K562 (cell line): ENCODE measurements around the gene SLC16A6. TPM values are rescaled to one million over a fixed set of nuclear protein-coding genes. Genes with fewer than 3 reads are reported as not detected.
"Not testable (repeated sequence)": the region's sequence is repeated elsewhere in the genome, so short reads cannot be mapped to it uniquely, and the experiment has no call there.

Source experiments
- ATAC-seq: fragments of 200-7000 bp; cut with Tn5 transposase; 3 replicates; pipeline ENCODE4 v1.9.1; 2020; ENCODE audit warnings: moderate library complexity
- BruUV-seq: library from RNA; stranded (reverse); fragments of 400-500 nt; replicated peaks from 2 replicates; lab custom pipeline; 2021; lab: Mats Ljungman, UMichigan
- CTCF ChIA-PET: fragments of 300-600 bp; formaldehyde crosslinking; extraction: SDS; loops from one replicate; lab custom pipeline; 2021; ENCODE audit warnings: low intra/inter-chr PET ratio; lab: Yijun Ruan, JAX
- POLR2A ChIA-PET: fragments of 300-600, 350-650 bp; sonication (Branson Sonifier 250); formaldehyde crosslinking; extraction: SDS; loops from one replicate; lab custom pipeline; 2021; ENCODE audit warnings: antibody characterized with exemption, inconsistent platforms; lab: Yijun Ruan, JAX
- DNase-seq, 4 experiments: peaks; one replicate each; pipeline versions ENCODE4 v3.0.0 to v3.0.0-alpha.2; 2011 to 2018; ENCODE audit warnings: low spot score in 3 of 4, mixed read lengths in 3 of 4; ENCODE audit errors: extremely low read depth in 1 of 4
- FAIRE-seq: peaks from 2 replicates; lab custom pipeline; 2011; peaks lifted over from hg19 to GRCh38; lab: Jason Lieb, UNC
- H2AFZ ChIP-seq: 2 replicates; pipeline ENCODE4 v1.6.0; 2011; ENCODE audit warnings: low read depth, low read length, control low read depth, inconsistent platforms
- H3K27ac ChIP-seq: fragments of 200-600 bp; 3 replicates; pipeline ENCODE4 v1.8.0; 2011; ENCODE audit warnings: low read depth, mild to moderate bottlenecking, control low read depth, inconsistent platforms, low read length, moderate library complexity, mixed read lengths; ENCODE audit errors: extremely low read depth
- H3K27me3 ChIP-seq, 2 experiments: fragments of 300-600 bp in 1 of 2; 2 replicates in 1 of 2; 3 replicates in 1 of 2; pipeline versions ENCODE4 v1.6.0 to v1.8.0; 2011; ENCODE audit warnings: inconsistent platforms in 2 of 2, low read length in 2 of 2, mild to moderate bottlenecking in 1 of 2, mixed read lengths in 1 of 2, moderate library complexity in 1 of 2; ENCODE audit not compliant: control insufficient read depth in 2 of 2, insufficient read depth in 2 of 2
- H3K36me3 ChIP-seq: fragments of 300-600 bp; 3 replicates; pipeline ENCODE4 v1.8.0; 2011; ENCODE audit warnings: mild to moderate bottlenecking, low read length, inconsistent platforms; ENCODE audit not compliant: control insufficient read depth, insufficient read depth
- H3K4me1 ChIP-seq, 2 experiments: fragments of 200-600 bp in 1 of 2; replicated peaks in 1 of 2; 2 replicates in 1 of 2; 3 replicates in 1 of 2; pipeline versions ENCODE4 v1.5.1 to v1.8.0; 2011; ENCODE audit warnings: inconsistent platforms in 2 of 2, low read length in 2 of 2, mild to moderate bottlenecking in 1 of 2, mixed read lengths in 1 of 2, moderate library complexity in 1 of 2; ENCODE audit not compliant: control insufficient read depth in 2 of 2, insufficient read depth in 2 of 2
- H3K4me2 ChIP-seq: 2 replicates; pipeline ENCODE4 v1.6.1; 2011; ENCODE audit warnings: low read length, control low read depth, inconsistent platforms, mixed read lengths; ENCODE audit not compliant: insufficient read depth
- H3K4me3 ChIP-seq: fragments of 200-600 bp; sonication (generic), shearing (Covaris generic); 2 replicates; pipeline ENCODE4 v1.5.1; 2016; ENCODE audit warnings: control low read depth, inconsistent platforms
- H3K79me2 ChIP-seq: fragments of 200-600 bp; 3 replicates; pipeline ENCODE4 v1.8.0; 2011; ENCODE audit warnings: low read length, inconsistent platforms; ENCODE audit not compliant: control insufficient read depth, insufficient read depth
- H3K9ac ChIP-seq, 2 experiments: 2 replicates each; pipeline versions ENCODE4 v1.6.0 to v1.6.1; 2011; ENCODE audit warnings: low read depth in 2 of 2, low read length in 2 of 2, control low read depth in 1 of 2, inconsistent platforms in 1 of 2, mild to moderate bottlenecking in 1 of 2, mixed read lengths in 1 of 2; ENCODE audit not compliant: insufficient read depth in 1 of 2
- H3K9me1 ChIP-seq: one replicate; pipeline ENCODE4 v1.6.0; 2011; ENCODE audit warnings: inconsistent platforms, mild to moderate bottlenecking, low read length, moderate library complexity; ENCODE audit not compliant: control insufficient read depth, insufficient read depth
- H3K9me3 ChIP-seq: replicated peaks from 2 replicates; pipeline ENCODE4 v1.5.1; 2011; ENCODE audit warnings: low read depth, low read length, inconsistent platforms; ENCODE audit not compliant: control insufficient read depth, insufficient read depth
- H4K20me1 ChIP-seq: replicated peaks from 2 replicates; pipeline ENCODE4 v1.6.1; 2011; ENCODE audit warnings: low read length, inconsistent platforms, mixed read lengths; ENCODE audit not compliant: control insufficient read depth, insufficient read depth
- BRF1 ChIP-seq: IDR thresholded peaks from 3 replicates; pipeline ENCODE4 v1.6.1; 2011; ENCODE audit warnings: borderline replicate concordance, mild to moderate bottlenecking; ENCODE audit not compliant: insufficient read length; ENCODE audit errors: extremely low read depth
- L3MBTL2 ChIP-seq: fragments of 450-650 bp; IDR thresholded peaks from 2 replicates; pipeline ENCODE4 v1.6.1; 2016; ENCODE audit warnings: mild to moderate bottlenecking, moderate library complexity
- MCM5 ChIP-seq: fragments of 450-650 bp; IDR thresholded peaks from 2 replicates; pipeline ENCODE4 v1.6.1; 2016; ENCODE audit warnings: low read depth
- MEIS2 ChIP-seq: fragments of 450-650 bp; IDR thresholded peaks from 2 replicates; pipeline ENCODE4 v1.6.1; 2014; ENCODE audit warnings: mild to moderate bottlenecking; ENCODE audit not compliant: partially characterized antibody
- NCOR1 ChIP-seq: fragments of 450-650 bp; IDR thresholded peaks from 2 replicates; pipeline ENCODE4 v1.6.1; 2016; ENCODE audit warnings: mild to moderate bottlenecking, moderate library complexity
- PHF21A ChIP-seq: fragments of 450-650 bp; IDR thresholded peaks from 2 replicates; pipeline ENCODE4 v1.6.1; 2017; ENCODE audit warnings: low read depth, borderline replicate concordance
- ZNF133 ChIP-seq: fragments of 250-450 bp; sonication (Bioruptor Pico); IDR thresholded peaks from 2 replicates; pipeline ENCODE4 v1.4.0; 2020; ENCODE audit warnings: mild to moderate bottlenecking
- ZNF347 ChIP-seq: fragments of 450-650 bp; formaldehyde crosslinking; IDR thresholded peaks from 2 replicates; pipeline ENCODE4 v1.4.0; 2020; ENCODE audit warnings: low read depth, mild to moderate bottlenecking, moderate library complexity
- WGBS: fragments of 100-300 bp; shearing (Covaris generic); methylation state at CpG from one replicate; pipeline ENCODE4 v1.1.6; 2016; ENCODE audit warnings: low coverage, mixed read lengths; ENCODE audit not compliant: insufficient coverage; ENCODE audit errors: missing lambda C conversion rate; 5-methylcytosine and 5-hydroxymethylcytosine counted together
- in situ Hi-C: fragments of 300-500 bp; cut with MboI; formaldehyde crosslinking; loops from 4 replicates; pipeline ENCODE4 v1.15.0; 2018; ENCODE audit warnings: inconsistent platforms, mixed read lengths
- intact Hi-C: fragments of 100-400 bp; cut with micrococcal nuclease; formaldehyde crosslinking; loops from 2 replicates; pipeline ENCODE4 v1.14.2; 2022
- polyA plus RNA-seq, 8 experiments: library from polyadenylated mRNA; depleted of rRNA in 4 of 8; stranded (reverse) in 5 of 8; unstranded in 3 of 8; fragments of >200 nt; fragmentation: Nextera tagmentation in 2 of 8; fragmentation: Illumina TruSeq in 1 of 8; extraction: Ambion mirVana in 2 of 8; extraction: Trizol in 1 of 8; gene quantifications; 2 replicates each; pipeline versions ENCODE4 v1.2.1 to v1.2.3, GENCODE V29; 2011 to 2014; ENCODE audit warnings: inconsistent platforms in 1 of 8, missing spikeins in 1 of 8
- total RNA-seq, 7 experiments: library from RNA; depleted of rRNA in 6 of 7; stranded (reverse); fragments of >200 nt in 6 of 7; fragmentation: Illumina TruSeq in 2 of 7; extraction: Trizol in 2 of 7; gene quantifications; 2 replicates each; pipeline versions ENCODE4 v1.2.1 to v1.2.3, GENCODE V29; 2011 to 2021; ENCODE audit warnings: low replicate concordance in 1 of 7
- TF ChIP-seq, protein P1 (sequence below): sonication (generic); formaldehyde crosslinking; IDR thresholded peaks from 2 replicates; pipeline ENCODE4 v1.8.0; 2023; ENCODE audit warnings: mild to moderate bottlenecking, missing genetic modification reagents

SLC16A6 gene
- total and polyA plus RNA-seq, 9 of the 15 experiments (the other 6 are each of a cell fraction or from before 2014, with no cell fraction given), result 0.05 to 0.31 (median 0.15) TPM

DNA sequence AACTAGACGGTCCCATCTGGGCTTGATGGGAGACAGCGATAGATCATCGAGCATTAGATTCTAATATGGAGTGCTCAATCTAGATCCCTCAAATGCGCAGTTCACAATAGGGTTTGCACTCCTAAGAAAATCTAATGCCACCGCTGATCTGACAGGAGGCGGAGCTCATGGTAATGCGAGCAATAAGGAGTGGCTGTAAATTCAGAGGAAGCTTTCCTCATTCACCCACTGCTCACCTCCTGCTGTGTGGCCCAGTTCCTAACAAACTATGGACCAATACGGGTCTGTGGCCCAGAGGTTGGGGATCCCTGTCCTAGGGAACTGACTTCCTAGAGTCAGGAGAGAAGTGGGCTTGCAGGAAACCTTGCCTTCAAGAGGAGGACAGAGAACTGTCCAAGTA, 68.3 kb downstream of the SLC16A6 start (continued):
- TF ChIP-seq ZNF347 (CRISPR knock-in tag) (no peak), BRF1 (no peak)

DNA sequence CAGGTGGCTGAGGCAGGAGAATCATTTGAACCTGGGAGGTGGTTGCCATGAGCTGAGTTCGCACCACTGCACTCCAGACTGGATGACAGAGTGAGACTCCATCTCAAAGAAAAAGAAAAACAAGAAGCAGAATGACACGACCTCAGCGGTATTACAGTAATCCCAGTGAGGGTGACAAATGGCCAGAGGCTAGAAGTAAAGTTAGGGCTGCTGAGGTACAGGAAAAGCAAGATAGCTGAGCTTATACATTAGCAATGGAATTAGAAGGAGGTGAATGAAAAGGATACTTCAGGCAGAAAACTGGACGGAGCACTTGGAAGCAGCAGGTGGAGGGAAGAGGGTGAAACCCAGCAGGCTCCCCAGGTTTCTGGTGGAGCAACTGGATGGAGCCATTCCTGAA, 69.1 kb downstream of the SLC16A6 start:
- no TSS peak for BruUV-seq
- 3% methylated on average over 4 of the region's 4 CpGs for WGBS
- H3K4me2 ChIP-seq, result no peak overlapping the region
- H3K79me2 ChIP-seq, result no peaks in the 10 kb centered on the region
- no peak overlapping the region for H2AFZ ChIP-seq
- no peak overlapping the region for H3K9ac ChIP-seq
- H3K36me3 ChIP-seq, result no peaks in the 10 kb centered on the region
- H3K27me3 ChIP-seq, result peaks cover 12 to 21% of the 10 kb centered on the region in 2 experiments; a peak in 4 of 5 replicates
- no peaks in the 10 kb centered on the region for H3K9me3 ChIP-seq
- FAIRE-seq (no peak), DNase-seq (no peak), ATAC-seq (no peak)
- POLR2A ChIA-PET, result interaction anchor here (0.6 to 1.0 kb wide), 2 partner anchors 16 to 27 kb away, joined by 3 to 4 read pairs; no protein-coding TSS in a partner anchor
- no peak overlapping the region for H3K4me3 ChIP-seq
- H3K9me1 ChIP-seq, result no peaks in the 10 kb centered on the region
- in situ Hi-C loops, result no loop called here
- intact Hi-C loops, result no loop called here
- H4K20me1 ChIP-seq, result no peaks in the 10 kb centered on the region
- H3K27ac ChIP-seq, result no peak overlapping the region
- TF ChIP-seq L3MBTL2, result no peak
- no peak for TF ChIP-seq PHF21A
- no peak for TF ChIP-seq NCOR1
- no peak for TF ChIP-seq MCM5
- TF ChIP-seq, protein P1, sequence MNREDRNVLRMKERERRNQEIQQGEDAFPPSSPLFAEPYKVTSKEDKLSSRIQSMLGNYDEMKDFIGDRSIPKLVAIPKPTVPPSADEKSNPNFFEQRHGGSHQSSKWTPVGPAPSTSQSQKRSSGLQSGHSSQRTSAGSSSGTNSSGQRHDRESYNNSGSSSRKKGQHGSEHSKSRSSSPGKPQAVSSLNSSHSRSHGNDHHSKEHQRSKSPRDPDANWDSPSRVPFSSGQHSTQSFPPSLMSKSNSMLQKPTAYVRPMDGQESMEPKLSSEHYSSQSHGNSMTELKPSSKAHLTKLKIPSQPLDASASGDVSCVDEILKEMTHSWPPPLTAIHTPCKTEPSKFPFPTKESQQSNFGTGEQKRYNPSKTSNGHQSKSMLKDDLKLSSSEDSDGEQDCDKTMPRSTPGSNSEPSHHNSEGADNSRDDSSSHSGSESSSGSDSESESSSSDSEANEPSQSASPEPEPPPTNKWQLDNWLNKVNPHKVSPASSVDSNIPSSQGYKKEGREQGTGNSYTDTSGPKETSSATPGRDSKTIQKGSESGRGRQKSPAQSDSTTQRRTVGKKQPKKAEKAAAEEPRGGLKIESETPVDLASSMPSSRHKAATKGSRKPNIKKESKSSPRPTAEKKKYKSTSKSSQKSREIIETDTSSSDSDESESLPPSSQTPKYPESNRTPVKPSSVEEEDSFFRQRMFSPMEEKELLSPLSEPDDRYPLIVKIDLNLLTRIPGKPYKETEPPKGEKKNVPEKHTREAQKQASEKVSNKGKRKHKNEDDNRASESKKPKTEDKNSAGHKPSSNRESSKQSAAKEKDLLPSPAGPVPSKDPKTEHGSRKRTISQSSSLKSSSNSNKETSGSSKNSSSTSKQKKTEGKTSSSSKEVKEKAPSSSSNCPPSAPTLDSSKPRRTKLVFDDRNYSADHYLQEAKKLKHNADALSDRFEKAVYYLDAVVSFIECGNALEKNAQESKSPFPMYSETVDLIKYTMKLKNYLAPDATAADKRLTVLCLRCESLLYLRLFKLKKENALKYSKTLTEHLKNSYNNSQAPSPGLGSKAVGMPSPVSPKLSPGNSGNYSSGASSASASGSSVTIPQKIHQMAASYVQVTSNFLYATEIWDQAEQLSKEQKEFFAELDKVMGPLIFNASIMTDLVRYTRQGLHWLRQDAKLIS (CRISPR knock-in tag), result no peak
- no peak for TF ChIP-seq ZNF133 (CRISPR knock-in tag)
- TF ChIP-seq MEIS2, result no peak
- H3K4me1 ChIP-seq, result no peaks in the 10 kb centered on the region
- CTCF ChIA-PET, result interaction anchor here (0.6 kb wide), 1 partner anchor 316 kb away, joined by 3 read pairs; no protein-coding TSS in a partner anchor

DNA sequence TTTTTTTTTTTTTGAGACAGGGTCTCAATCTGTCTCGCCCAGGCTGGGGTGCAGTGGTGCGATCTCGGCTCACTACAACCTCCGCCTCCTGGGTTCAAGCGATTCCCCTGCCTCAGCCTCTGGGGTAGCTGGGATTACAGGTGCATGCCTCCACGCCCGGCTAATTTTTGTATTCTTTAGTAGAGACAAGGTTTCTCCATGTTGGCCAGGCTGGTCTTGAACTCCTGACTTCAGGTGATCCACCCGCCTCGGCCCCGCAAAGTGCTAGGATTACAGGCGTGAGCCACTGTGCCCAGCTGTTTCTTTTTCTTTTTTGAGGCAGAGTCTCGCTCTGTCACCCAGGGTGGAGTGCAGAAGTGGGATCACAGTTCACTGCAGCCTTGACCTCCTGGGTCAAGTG, 70.1 kb downstream of the SLC16A6 start:
- H3K9me3 ChIP-seq, in situ Hi-C loops, CTCF ChIA-PET, H3K9me1 ChIP-seq, DNase-seq, ATAC-seq, FAIRE-seq, H3K4me3 ChIP-seq, H3K79me2 ChIP-seq, intact Hi-C loops, POLR2A ChIA-PET, H3K36me3 ChIP-seq, H3K4me2 ChIP-seq, H3K4me1 ChIP-seq, H2AFZ ChIP-seq, H3K9ac ChIP-seq, H3K27ac ChIP-seq, H4K20me1 ChIP-seq, BruUV-seq: not testable (repeated sequence)
- peaks cover 12 to 21% of the 10 kb centered on the region in 2 experiments; a peak in 4 of 5 replicates for H3K27me3 ChIP-seq
- whole genome bisulfite sequencing, result 9% methylated on average over 7 of the region's 12 CpGs
